Stimulated activated CD4-positive, alpha-beta T cell treated with anti-CD3 and anti-CD28 coated beads, Interleukin-2, amount 100 ng/mL, for 24 hours (primary cell): Measurements from ENCODE around the gene PIAS1.
A peak's percentile ranks its signal among the peaks of the same experiment; 100 is the strongest.
"Not testable (repeated sequence)": the region's sequence is repeated elsewhere in the genome, so short reads cannot be mapped to it uniquely, and the experiment has no call there.

ENCODE experiments used
- DNase-seq, 2 donors: peaks; one replicate each; pipeline ENCODE4 v3.0.0-alpha.2; 2020

PIAS1 gene

GRCh38 chr15:68221530-68222431 is 167.7 kb downstream of the PIAS1 start:
- DNase-seq, result not testable (repeated sequence)

DNA sequence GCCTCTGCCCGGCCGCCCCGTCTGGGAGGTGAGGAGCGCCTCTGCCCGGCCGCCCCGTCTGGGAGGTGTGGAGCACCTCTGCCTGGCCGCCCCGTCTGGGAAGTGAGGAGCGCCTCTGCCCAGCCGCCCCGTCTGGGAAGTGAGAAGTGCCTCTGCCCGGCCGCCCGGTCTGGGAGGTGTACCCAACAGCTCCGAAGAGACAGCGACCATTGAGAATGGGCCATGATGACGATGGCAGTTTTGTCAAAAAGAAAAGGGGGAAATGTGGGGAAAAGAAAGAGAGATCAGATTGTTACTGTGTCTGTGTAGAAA is 168.3 kb downstream of the PIAS1 start:
- not testable (repeated sequence) for DNase-seq

DNA sequence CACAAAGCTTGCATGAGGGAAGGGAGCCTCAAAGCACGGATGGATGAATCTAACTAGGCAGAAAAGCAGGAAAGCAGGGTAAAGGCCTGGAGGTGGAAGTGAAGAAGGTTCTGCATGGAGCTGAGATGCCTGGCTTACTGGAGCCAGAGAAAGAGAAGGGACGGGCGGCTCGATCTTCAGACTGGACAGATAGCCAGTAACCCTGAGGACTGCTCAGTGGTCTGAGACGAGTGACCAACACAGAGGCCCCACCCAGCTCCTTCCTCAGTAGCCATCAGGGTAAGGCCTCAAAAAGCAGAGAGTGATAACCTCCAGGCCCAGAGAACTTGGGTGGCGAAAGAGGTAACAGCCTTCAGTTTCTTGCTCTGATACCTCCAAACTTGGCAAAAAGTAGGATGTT is 169.1 kb downstream of the PIAS1 start:
- no peak for DNase-seq

GRCh38 chr15:68224108-68224507 is 170.0 kb downstream of the PIAS1 start:
- DNase-seq, result no peak

GRCh38 chr15:68224546-68225250 is 170.6 kb downstream of the PIAS1 start:
- no peak for DNase-seq

GRCh38 chr15:68225442-68225841 is 171.3 kb downstream of the PIAS1 start:
- DNase-seq, result not testable (repeated sequence)

DNA sequence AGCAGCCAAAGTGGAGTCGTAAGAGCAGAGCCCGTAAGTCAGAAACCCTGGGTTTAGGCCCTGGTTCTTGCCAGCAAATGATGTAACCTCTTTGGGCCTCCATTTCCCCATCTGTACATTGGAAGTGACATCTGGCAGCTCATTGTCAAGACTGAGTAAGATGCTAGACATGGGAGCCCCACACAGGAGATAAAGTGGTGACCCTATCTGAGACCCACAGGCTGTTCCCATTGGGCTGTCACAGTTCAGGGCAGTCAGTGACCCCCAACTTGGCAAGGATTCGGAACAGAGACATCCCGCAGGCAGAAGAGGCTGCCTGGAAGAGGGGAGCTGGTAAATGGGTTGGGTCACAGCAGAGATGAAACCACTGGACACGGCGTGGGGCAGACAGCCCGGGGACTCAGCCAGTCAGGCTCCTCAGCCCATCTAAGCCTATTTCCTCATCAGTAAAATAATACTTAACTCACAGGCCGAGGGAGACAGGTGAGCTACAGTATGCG is 173.6 kb downstream of the PIAS1 start:
- no peak for DNase-seq

- no peak for DNase-seq
Observed at GRCh38 chr15:68228143-68228970, 174.2 kb downstream of the PIAS1 start.

DNA sequence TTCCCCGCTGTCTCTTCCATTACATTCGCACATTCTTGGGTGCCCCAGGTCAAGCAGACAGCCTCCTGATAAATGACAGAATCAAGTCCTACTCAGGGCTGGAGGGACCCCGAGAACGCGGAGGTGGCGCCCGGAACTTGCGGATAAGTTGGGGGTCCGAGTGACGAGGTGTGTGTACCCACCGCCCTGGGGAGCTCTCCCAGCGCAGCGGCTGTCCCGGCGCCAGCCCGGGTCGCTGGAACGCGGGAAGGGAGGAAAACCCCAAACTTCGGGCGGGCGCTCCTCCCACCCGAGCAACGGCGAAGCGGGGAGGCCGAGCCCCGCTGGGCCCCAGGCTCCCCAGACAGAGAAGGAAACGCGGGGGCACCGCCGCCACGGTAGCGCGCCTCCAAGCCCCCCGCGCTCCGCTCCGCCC is 174.9 kb downstream of the PIAS1 start:
- DNase-seq, result no peak

DNA sequence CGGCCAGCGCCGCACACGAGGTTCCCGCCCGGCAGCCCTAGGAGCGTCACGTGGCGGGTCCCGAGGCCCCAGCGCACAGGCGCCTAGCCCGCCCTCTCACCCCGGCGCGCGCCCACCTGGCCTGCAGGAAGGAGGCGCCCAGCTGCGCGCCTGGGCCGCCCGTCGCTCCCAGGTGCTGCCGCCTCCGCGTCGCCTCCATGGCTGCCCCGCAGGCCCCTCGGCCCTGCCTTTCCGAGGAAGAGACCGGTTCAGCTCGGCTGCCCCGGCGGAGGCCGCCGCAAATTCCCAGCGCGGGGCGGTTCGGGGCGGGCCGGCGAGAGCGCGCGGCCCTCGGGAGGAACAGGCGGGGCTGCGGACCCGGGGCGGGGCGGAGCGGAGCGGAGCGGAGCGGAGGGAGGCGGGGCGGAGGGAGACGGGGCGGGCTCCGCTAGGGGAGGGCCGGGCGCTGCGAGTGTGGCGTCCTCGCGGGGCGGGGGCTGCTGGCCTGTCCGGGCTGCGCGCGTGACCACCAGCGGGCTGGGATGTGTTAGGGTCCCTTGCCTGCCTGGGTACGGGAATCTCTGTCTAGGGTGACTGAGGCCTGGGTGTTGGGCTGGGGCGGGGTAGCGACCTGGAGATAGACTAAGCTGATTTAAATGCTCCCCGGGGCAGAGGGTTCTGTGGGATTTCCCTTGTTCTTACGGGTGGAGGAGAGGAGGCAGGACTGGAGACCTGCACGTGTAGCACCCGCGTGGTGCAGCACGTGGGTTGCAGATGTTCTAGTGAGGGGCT is 175.5 kb downstream of the PIAS1 start, which contains the start of gene CLN6:
CLN6 (minus strand) TSS at position 343 of the 771 bp plus-strand sequence; CDS start at position 199, 144 bp downstream.
- DNase-seq, result peak; percentile 82 to 86

GRCh38 chr15:68230157-68231100 is 176.3 kb downstream of the PIAS1 start:
- DNase-seq, result peak in 1 of 2 donors; percentile 33

GRCh38 chr15:68231102-68231818 is 177.1 kb downstream of the PIAS1 start:
- no peak for DNase-seq

GRCh38 chr15:68232449-68232848 is 178.3 kb downstream of the PIAS1 start:
- no peak for DNase-seq

DNA sequence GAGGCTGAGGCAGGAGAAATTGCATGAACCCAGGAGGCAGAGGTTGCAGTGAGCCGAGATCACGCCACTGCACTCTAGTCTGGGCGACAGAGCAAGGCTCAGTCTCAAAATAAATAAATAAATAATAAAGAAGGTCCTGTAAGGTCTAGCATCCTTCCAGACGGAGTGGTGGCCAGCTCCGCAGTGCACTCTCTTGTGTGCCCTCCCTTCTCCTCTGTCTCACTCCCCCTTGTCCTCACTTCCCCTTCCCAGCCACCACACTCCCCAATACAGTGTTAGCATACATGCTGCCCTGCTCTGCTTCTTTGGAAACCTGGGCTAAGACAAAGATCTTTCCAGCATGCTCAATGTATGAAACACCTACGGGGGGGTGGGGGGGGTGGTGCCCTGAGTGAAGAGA is 178.8 kb downstream of the PIAS1 start:
- DNase-seq, result no peak

DNA sequence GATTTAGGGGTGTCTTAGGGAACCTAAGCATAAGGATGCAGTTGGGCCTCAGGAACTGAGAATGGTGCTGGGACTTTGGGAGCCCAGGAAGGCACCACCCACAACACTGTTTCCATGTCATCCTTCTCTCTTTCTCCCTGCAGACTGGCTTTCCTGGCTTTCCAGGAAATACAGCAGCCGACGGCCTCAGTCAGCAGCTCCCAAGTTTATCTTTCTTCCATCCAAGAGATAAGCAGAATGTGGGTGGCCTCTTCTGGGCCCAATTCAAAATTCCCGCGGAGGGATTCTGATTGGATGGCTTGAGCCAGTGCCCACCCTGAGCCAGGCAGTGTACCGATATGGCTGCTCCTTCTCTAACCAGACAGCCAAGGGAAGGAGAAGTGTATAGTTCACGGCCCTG is 179.9 kb downstream of the PIAS1 start:
- no peak for DNase-seq

- DNase-seq, result not testable (repeated sequence)
Observed at GRCh38 chr15:68234520-68234919, 180.4 kb downstream of the PIAS1 start.

DNA sequence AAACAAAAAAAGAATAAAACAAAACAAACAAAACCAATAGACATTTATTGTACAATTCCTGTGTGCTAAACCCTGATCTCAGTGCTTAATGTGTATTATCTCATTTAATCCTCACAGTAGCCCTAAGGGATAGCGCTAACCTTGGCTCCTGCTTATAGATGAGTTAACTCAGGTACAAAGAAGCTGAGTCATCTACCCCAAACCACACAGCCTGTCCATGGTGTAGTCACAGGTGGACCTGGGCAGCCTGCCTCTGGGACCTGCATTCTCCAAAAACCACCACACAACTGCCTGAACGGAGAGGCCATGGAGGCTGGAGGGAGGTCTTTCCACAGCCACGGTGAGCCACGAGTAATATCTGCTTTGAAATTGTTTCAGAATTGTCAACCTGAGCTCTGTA is 180.9 kb downstream of the PIAS1 start:
- DNase-seq, result no peak

DNA sequence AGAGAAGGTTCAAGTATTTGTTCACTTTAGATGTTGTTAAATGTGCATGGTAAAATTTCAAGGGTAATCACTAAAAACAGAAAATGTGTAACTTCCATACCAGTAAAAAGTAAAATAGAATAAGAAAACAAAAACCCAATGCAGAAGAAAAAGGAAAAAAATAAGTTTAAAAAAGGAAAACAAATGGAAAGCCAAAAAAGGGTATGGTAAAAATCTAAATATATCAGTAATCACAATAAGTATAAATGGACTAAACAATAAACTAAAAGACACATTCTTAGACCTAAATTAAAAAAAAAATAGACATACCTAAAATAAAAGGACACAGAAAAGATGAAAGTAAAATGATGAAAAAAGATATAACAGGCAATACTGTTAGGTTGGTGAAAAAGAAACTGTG is 184.9 kb downstream of the PIAS1 start:
- no peak for DNase-seq

GRCh38 chr15:68241088-68241935 is 187.2 kb downstream of the PIAS1 start:
- DNase-seq, result no peak
